ENCODE measurements around the gene ATG2B.

Gene ATG2B

GRCh38 chr14:96373538-96373937 lies 10.4 kb upstream of the ATG2B start:
- Histone ChIP-seq H3K27me3 (ENCODE audit: insufficient read depth, low read length) (no peaks in the 10 kb centered on the region), H3K27ac (ENCODE audit: low read depth, low read length) (no peak overlapping the region), H3K4me1 (ENCODE audit: insufficient read depth, low read length) (peaks cover 7% of the 10 kb centered on the region; the same call in 1 of the 2 replicates), H3K36me3 (ENCODE audit: insufficient read depth, low read length) (0 out of 2 replicates have a peak, but pooled peaks cover 5% of the 10 kb centered on the region), H3K9ac (ENCODE audit: low read depth, low read length) (no peak overlapping the region), H3K9me3 (ENCODE audit: insufficient read depth, low read depth, low read length) (no peaks in the 10 kb centered on the region), H3K4me3 (ENCODE audit: low read length) (no peak overlapping the region)
- WGBS = 95% methylated on average over 3 of the region's 3 CpGs

GRCh38 chr14:96370528-96370927 lies 7.4 kb upstream of the ATG2B start:
- 0 out of 2 replicates have a peak, but pooled peaks cover 5% of the 10 kb centered on the region for H3K36me3 ChIP-seq (ENCODE audit: insufficient read depth, low read length)
- H3K9me3 ChIP-seq (ENCODE audit: insufficient read depth, low read depth, low read length) = no peaks in the 10 kb centered on the region
- H3K27me3 ChIP-seq (ENCODE audit: insufficient read depth, low read length) = no peaks in the 10 kb centered on the region
- no peaks in the 10 kb centered on the region for H3K4me1 ChIP-seq (ENCODE audit: insufficient read depth, low read length)
- WGBS = 93% methylated on average over 5 of the region's 5 CpGs
- H3K9ac ChIP-seq (ENCODE audit: low read depth, low read length) = no peak overlapping the region
- H3K4me3 ChIP-seq (ENCODE audit: low read length) = no peak overlapping the region
- H3K27ac ChIP-seq (ENCODE audit: low read depth, low read length) = no peak overlapping the region

- Histone ChIP-seq H3K27me3 (ENCODE audit: insufficient read depth, low read length) (no peaks in the 10 kb centered on the region), H3K36me3 (ENCODE audit: insufficient read depth, low read length) (0 out of 2 replicates have a peak, but pooled peaks cover 5% of the 10 kb centered on the region), H3K4me3 (ENCODE audit: low read length) (no peak overlapping the region), H3K9ac (ENCODE audit: low read depth, low read length) (no peak overlapping the region), H3K9me3 (ENCODE audit: insufficient read depth, low read depth, low read length) (no peaks in the 10 kb centered on the region), H3K27ac (ENCODE audit: low read depth, low read length) (no peak overlapping the region), H3K4me1 (ENCODE audit: insufficient read depth, low read length) (peaks cover 6% of the 10 kb centered on the region; the same call in 1 of the 2 replicates)
- 94% methylated on average over 1 of the region's 1 CpG for WGBS
Observed at GRCh38 chr14:96368534-96368933, 5.4 kb upstream of the ATG2B start.

DNA sequence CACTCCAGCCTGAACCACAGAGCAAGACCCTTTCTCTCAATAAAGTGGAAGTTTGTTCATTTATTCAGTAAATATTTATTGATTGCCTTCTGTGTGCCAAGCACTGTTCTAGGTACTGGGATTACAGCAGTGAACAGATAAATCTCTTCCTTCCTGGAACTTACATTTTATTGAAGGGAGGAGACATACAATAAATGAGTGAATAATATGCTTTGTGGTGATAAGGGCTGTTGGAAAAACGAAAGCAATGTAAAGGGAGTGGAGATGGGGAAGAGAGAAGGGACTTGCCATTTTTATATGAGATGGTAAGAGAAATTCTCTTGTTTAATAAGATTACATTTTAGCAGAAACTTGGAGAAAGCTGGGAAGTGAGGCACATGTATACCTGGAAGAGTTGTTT lies 1.8 kb upstream of the ATG2B start:
- Histone ChIP-seq H3K4me3 (ENCODE audit: low read length) (peak overlapping the region; percentile 74), H3K27ac (ENCODE audit: low read depth, low read length) (no peak overlapping the region), H3K9ac (ENCODE audit: low read depth, low read length) (no peak overlapping the region), H3K36me3 (ENCODE audit: insufficient read depth, low read length) (0 out of 2 replicates have a peak, but pooled peaks cover 5% of the 10 kb centered on the region), H3K9me3 (ENCODE audit: insufficient read depth, low read depth, low read length) (no peaks in the 10 kb centered on the region), H3K4me1 (ENCODE audit: insufficient read depth, low read length) (peaks cover 13% of the 10 kb centered on the region; the same call in 1 of the 2 replicates), H3K27me3 (ENCODE audit: insufficient read depth, low read length) (no peaks in the 10 kb centered on the region)
- WGBS = 88% methylated on average over 1 of the region's 1 CpG

- peak overlapping the region; percentile 74 for H3K4me3 ChIP-seq (ENCODE audit: low read length)
- no peaks in the 10 kb centered on the region for H3K36me3 ChIP-seq (ENCODE audit: insufficient read depth, low read length)
- peak overlapping the region; percentile 62; the same call in 1 of the 2 replicates for H3K27ac ChIP-seq (ENCODE audit: low read depth, low read length)
- H3K4me1 ChIP-seq (ENCODE audit: insufficient read depth, low read length) = peaks cover 13% of the 10 kb centered on the region; the same call in 1 of the 2 replicates
- peak overlapping the region; percentile 66 for H3K9ac ChIP-seq (ENCODE audit: low read depth, low read length)
- no peaks in the 10 kb centered on the region for H3K27me3 ChIP-seq (ENCODE audit: insufficient read depth, low read length)
- WGBS = under 1% methylated on average over 38 of the region's 38 CpGs
- no peaks in the 10 kb centered on the region for H3K9me3 ChIP-seq (ENCODE audit: insufficient read depth, low read depth, low read length)
Observed at GRCh38 chr14:96363751-96364336, 703 bp upstream of the ATG2B start.

DNA sequence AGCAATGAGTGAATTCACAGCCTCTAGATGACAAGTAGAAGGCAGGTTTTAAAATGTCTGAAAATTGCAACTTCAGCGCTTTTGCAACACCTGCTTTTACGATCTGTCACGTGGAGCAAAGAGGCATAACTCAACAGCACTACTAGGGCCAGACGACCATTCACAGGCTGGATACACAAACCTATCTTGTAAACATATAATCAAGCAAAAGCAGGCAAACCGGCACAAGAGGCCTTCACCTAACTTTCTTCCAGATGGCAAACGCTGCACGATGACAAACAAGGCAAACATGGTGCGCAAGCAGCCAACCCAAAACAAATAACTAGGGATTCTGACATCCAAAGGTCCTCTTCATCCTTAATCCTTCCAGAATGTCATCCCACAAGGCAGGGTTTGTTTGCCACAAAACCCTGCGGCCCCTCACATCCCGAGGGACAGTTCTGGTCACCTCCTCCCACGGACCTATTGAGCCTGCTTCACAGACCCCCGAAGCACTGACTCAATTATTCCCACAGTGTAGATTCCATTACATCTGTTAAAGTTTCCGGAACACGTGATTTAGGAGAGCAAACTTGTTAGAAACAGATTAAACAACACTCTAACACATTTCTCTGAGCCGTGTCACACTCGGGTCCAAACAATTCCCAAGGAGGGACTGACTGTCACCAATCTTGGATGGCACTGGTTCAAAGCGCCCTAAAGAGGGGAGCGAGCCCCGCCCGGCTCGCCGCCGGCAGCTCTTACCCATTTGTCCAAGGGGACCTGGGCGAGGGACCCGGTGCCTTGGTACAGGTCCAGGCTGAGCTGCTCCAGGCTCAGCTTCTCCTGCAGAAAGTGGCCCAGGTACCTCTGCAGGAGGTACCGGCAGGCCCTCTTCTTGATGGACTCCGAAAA lies 823 bp downstream of the ATG2B start:
- 2% methylated on average over 27 of the region's 27 CpGs for WGBS
- H3K27me3 ChIP-seq (ENCODE audit: insufficient read depth, low read length) = no peaks in the 10 kb centered on the region
- H3K9me3 ChIP-seq (ENCODE audit: insufficient read depth, low read depth, low read length) = no peaks in the 10 kb centered on the region
- H3K27ac ChIP-seq (ENCODE audit: low read depth, low read length) = peak overlapping the region; percentile 58; the same call in 1 of the 2 replicates
- H3K9ac ChIP-seq (ENCODE audit: low read depth, low read length) = peak overlapping the region; percentile 73
- H3K4me3 ChIP-seq (ENCODE audit: low read length) = peak overlapping the region; percentile 74
- H3K36me3 ChIP-seq (ENCODE audit: insufficient read depth, low read length) = no peaks in the 10 kb centered on the region
- H3K4me1 ChIP-seq (ENCODE audit: insufficient read depth, low read length) = peaks cover 13% of the 10 kb centered on the region; the same call in 1 of the 2 replicates

- H3K27me3 ChIP-seq (ENCODE audit: insufficient read depth, low read length) = no peaks in the 10 kb centered on the region
- no peak overlapping the region for H3K9ac ChIP-seq (ENCODE audit: low read depth, low read length)
- H3K27ac ChIP-seq (ENCODE audit: low read depth, low read length) = no peak overlapping the region
- H3K4me3 ChIP-seq (ENCODE audit: low read length) = no peak overlapping the region
- H3K36me3 ChIP-seq (ENCODE audit: insufficient read depth, low read length) = no peaks in the 10 kb centered on the region
- peaks cover 13% of the 10 kb centered on the region; the same call in 1 of the 2 replicates for H3K4me1 ChIP-seq (ENCODE audit: insufficient read depth, low read length)
- H3K9me3 ChIP-seq (ENCODE audit: insufficient read depth, low read depth, low read length) = no peaks in the 10 kb centered on the region
Observed at GRCh38 chr14:96359959-96360358, 3.2 kb downstream of the ATG2B start.

DNA sequence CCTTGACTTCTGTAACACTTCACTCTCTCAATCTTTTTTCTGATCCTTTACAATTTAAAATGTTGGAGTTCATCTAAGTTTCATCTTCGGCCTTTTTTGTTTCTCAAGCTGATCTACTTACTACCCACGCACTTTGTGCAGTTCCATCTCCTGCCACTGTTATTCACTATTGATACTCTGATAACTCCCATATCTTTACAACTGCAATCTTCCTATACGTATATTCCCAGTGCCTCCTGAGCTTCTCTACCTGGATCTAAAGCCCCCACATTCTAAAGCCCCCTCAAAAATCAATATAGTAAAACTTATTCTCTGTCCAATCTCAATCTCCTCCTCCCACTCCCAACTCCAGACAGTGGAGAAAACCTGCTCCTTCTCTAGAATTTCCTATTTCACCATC lies 5.9 kb downstream of the ATG2B start:
- H3K9me3 ChIP-seq (ENCODE audit: insufficient read depth, low read depth, low read length) = no peaks in the 10 kb centered on the region
- peaks cover 7% of the 10 kb centered on the region; the same call in 1 of the 2 replicates for H3K4me1 ChIP-seq (ENCODE audit: insufficient read depth, low read length)
- no peaks in the 10 kb centered on the region for H3K27me3 ChIP-seq (ENCODE audit: insufficient read depth, low read length)
- no peaks in the 10 kb centered on the region for H3K36me3 ChIP-seq (ENCODE audit: insufficient read depth, low read length)
- no peak overlapping the region for H3K4me3 ChIP-seq (ENCODE audit: low read length)
- no peak overlapping the region for H3K9ac ChIP-seq (ENCODE audit: low read depth, low read length)
- 92% methylated on average over 3 of the region's 3 CpGs for WGBS
- H3K27ac ChIP-seq (ENCODE audit: low read depth, low read length) = no peak overlapping the region

GRCh38 chr14:96354246-96354645 lies 8.9 kb downstream of the ATG2B start:
- H3K9me3 ChIP-seq (ENCODE audit: insufficient read depth, low read depth, low read length) = no peaks in the 10 kb centered on the region
- H3K4me1 ChIP-seq (ENCODE audit: insufficient read depth, low read length) = peaks cover 14% of the 10 kb centered on the region
- no peaks in the 10 kb centered on the region for H3K36me3 ChIP-seq (ENCODE audit: insufficient read depth, low read length)
- no peak overlapping the region for H3K4me3 ChIP-seq (ENCODE audit: low read length)
- no peak overlapping the region for H3K27ac ChIP-seq (ENCODE audit: low read depth, low read length)
- no peak overlapping the region for H3K9ac ChIP-seq (ENCODE audit: low read depth, low read length)
- 93% methylated on average over 3 of the region's 4 CpGs for WGBS
- H3K27me3 ChIP-seq (ENCODE audit: insufficient read depth, low read length) = no peaks in the 10 kb centered on the region

- Histone ChIP-seq H3K9me3 (ENCODE audit: insufficient read depth, low read depth, low read length) (no peaks in the 10 kb centered on the region), H3K27ac (ENCODE audit: low read depth, low read length) (no peak overlapping the region), H3K36me3 (ENCODE audit: insufficient read depth, low read length) (no peaks in the 10 kb centered on the region), H3K27me3 (ENCODE audit: insufficient read depth, low read length) (no peaks in the 10 kb centered on the region), H3K4me3 (ENCODE audit: low read length) (no peak overlapping the region), H3K4me1 (ENCODE audit: insufficient read depth, low read length) (peaks cover 18% of the 10 kb centered on the region), H3K9ac (ENCODE audit: low read depth, low read length) (no peak overlapping the region)
- 100% methylated on average over 1 of the region's 2 CpGs for WGBS
Observed at GRCh38 chr14:96352708-96353107, 10.4 kb downstream of the ATG2B start.

GRCh38 chr14:96351986-96352385 lies 11.2 kb downstream of the ATG2B start:
- 100% methylated on average over 3 of the region's 3 CpGs for WGBS

More at GRCh38 chr14:96351986-96352385, 11.2 kb downstream of the ATG2B start:
- peaks cover 18% of the 10 kb centered on the region for H3K4me1 ChIP-seq (ENCODE audit: insufficient read depth, low read length)
- no peaks in the 10 kb centered on the region for H3K9me3 ChIP-seq (ENCODE audit: insufficient read depth, low read depth, low read length)
- H3K36me3 ChIP-seq (ENCODE audit: insufficient read depth, low read length) = no peaks in the 10 kb centered on the region
- H3K27me3 ChIP-seq (ENCODE audit: insufficient read depth, low read length) = no peaks in the 10 kb centered on the region
- H3K9ac ChIP-seq (ENCODE audit: low read depth, low read length) = no peak overlapping the region
- no peak overlapping the region for H3K4me3 ChIP-seq (ENCODE audit: low read length)
- H3K27ac ChIP-seq (ENCODE audit: low read depth, low read length) = no peak overlapping the region
